Measurements from ENCODE around the gene KIF17. TPM values are rescaled to one million over a fixed set of nuclear protein-coding genes. Genes with fewer than 3 reads are reported as not detected.

The KIF17 gene
- polyA plus RNA-seq, 4 donors = 1.3 to 2.7 (median 2.4) TPM

GRCh38 chr1:20739225-20739624 lies 21.4 kb upstream of the KIF17 start:
- no peaks in the 10 kb centered on the region for H3K9me3 ChIP-seq (ENCODE audit: control insufficient read depth in 2 of 2, insufficient read depth in 1 of 2, low read depth in 1 of 2, low read length in 1 of 2)
- DNase-seq = no peak
- no peak overlapping the region for H3K4me3 ChIP-seq (ENCODE audit: low read depth in 1 of 3, low read length in 3 of 3)
- no peak for FAIRE-seq
- no peaks in the 10 kb centered on the region for H3K27me3 ChIP-seq (ENCODE audit: control insufficient read depth in 3 of 3, insufficient read depth in 3 of 3, low read length in 3 of 3)
- no peak overlapping the region for H3K27ac ChIP-seq (ENCODE audit: low read depth in 1 of 3, low read length in 2 of 3)
- peaks cover 7 to 30% (median 18%) of the 10 kb centered on the region in 3 donors for H3K36me3 ChIP-seq (ENCODE audit: control insufficient read depth in 3 of 3, insufficient read depth in 2 of 3, low read depth in 1 of 3, low read length in 3 of 3)
- no peaks in the 10 kb centered on the region for H3K4me1 ChIP-seq (ENCODE audit: control insufficient read depth in 3 of 3, insufficient read depth in 2 of 3, low read depth in 1 of 3, low read length in 2 of 3)
- 85 to 94% (median 94%) methylated on average over 2 of the region's 2 CpGs for WGBS, 3 donors

DNA sequence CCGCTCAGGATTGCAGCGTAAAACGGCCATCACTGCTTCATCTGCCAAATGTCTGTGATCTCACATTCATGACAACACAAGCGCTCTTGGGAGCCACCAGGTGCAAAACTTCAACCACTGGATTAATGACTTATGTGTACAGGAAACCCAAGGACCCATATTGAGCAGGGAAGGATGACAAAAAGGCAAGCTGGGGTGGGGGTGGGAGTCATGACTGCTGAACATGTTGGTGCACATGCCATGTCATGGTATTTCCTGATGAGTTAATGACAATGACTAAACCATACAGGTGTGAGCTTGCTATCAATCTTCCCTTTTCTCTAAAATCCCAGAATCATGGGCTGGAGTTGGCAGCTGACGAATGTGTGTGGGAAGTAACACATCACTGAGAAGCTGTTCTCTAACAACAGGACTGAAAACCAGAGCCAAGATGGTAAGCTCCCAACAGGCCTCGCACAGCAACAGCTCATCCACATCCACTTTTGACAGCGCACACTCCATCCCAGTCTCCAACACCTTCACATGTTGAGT lies 17.8 kb upstream of the KIF17 start:
- no peak overlapping the region for H3K27ac ChIP-seq (ENCODE audit: low read depth in 1 of 3, low read length in 2 of 3)
- peaks cover 0 to 20% (median 8%) of the 10 kb centered on the region in 3 donors for H3K36me3 ChIP-seq (ENCODE audit: control insufficient read depth in 3 of 3, insufficient read depth in 2 of 3, low read depth in 1 of 3, low read length in 3 of 3)
- H3K4me1 ChIP-seq (ENCODE audit: control insufficient read depth in 3 of 3, insufficient read depth in 2 of 3, low read depth in 1 of 3, low read length in 2 of 3) = peaks cover 0 to 17% (median 3%) of the 10 kb centered on the region in 3 donors
- FAIRE-seq (no peak), DNase-seq (no peak)
- no peak overlapping the region for H3K4me3 ChIP-seq (ENCODE audit: low read depth in 1 of 3, low read length in 3 of 3)
- H3K27me3 ChIP-seq (ENCODE audit: control insufficient read depth in 3 of 3, insufficient read depth in 3 of 3, low read length in 3 of 3) = peaks cover 3 to 21% (median 7%) of the 10 kb centered on the region in 3 donors
- H3K9me3 ChIP-seq (ENCODE audit: control insufficient read depth in 2 of 2, insufficient read depth in 1 of 2, low read depth in 1 of 2, low read length in 1 of 2) = no peaks in the 10 kb centered on the region
- WGBS, 3 donors = 91 to 96% (median 94%) methylated on average over 7 of the region's 7 CpGs

GRCh38 chr1:20733360-20733975 lies 15.7 kb upstream of the KIF17 start:
- no peak for DNase-seq

GRCh38 chr1:20732588-20733359 lies 15.0 kb upstream of the KIF17 start, which contains the start of gene SH2D5:
Gene SH2D5 (minus strand): TSS chr1:20732703. CDS start chr1:20728044, 4,659 bp downstream.
- Histone ChIP-seq H3K4me3 (ENCODE audit: low read depth in 1 of 3, low read length in 3 of 3) (peak within 1 kb of the TSS in 2 of 3 donors; percentile 58 to 68), H3K27me3 (ENCODE audit: control insufficient read depth in 3 of 3, insufficient read depth in 3 of 3, low read length in 3 of 3) (peaks cover 3 to 47% (median 22%) of the 10 kb centered on the region in 3 donors), H3K4me1 (ENCODE audit: control insufficient read depth in 3 of 3, insufficient read depth in 2 of 3, low read depth in 1 of 3, low read length in 2 of 3) (peaks cover 0 to 17% (median 3%) of the 10 kb centered on the region in 3 donors), H3K27ac (ENCODE audit: low read depth in 1 of 3, low read length in 2 of 3) (peak within 1 kb of the TSS; percentile 61 to 87 (median 72)), H3K9me3 (ENCODE audit: control insufficient read depth in 2 of 2, insufficient read depth in 1 of 2, low read depth in 1 of 2, low read length in 1 of 2) (no peaks in the 10 kb centered on the region), H3K36me3 (ENCODE audit: control insufficient read depth in 3 of 3, insufficient read depth in 2 of 3, low read depth in 1 of 3, low read length in 3 of 3) (peaks cover 0 to 12% (median 4%) of the 10 kb centered on the region in 3 donors)
- WGBS, 3 donors = 1% methylated on average over 38 of the region's 38 CpGs
- DNase-seq = peak; percentile 94 to 95
- no peak for FAIRE-seq

More at GRCh38 chr1:20733360-20733975, 15.7 kb upstream of the KIF17 start:
- Histone ChIP-seq H3K4me1 (ENCODE audit: control insufficient read depth in 3 of 3, insufficient read depth in 2 of 3, low read depth in 1 of 3, low read length in 2 of 3) (peaks cover 0 to 17% (median 3%) of the 10 kb centered on the region in 3 donors), H3K27ac (ENCODE audit: low read depth in 1 of 3, low read length in 2 of 3) (peak overlapping the region; percentile 61 to 87 (median 72)), H3K4me3 (ENCODE audit: low read depth in 1 of 3, low read length in 3 of 3) (peak overlapping the region in 1 of 3 donors; percentile 58), H3K9me3 (ENCODE audit: control insufficient read depth in 2 of 2, insufficient read depth in 1 of 2, low read depth in 1 of 2, low read length in 1 of 2) (no peaks in the 10 kb centered on the region), H3K36me3 (ENCODE audit: control insufficient read depth in 3 of 3, insufficient read depth in 2 of 3, low read depth in 1 of 3, low read length in 3 of 3) (peaks cover 0 to 12% (median 4%) of the 10 kb centered on the region in 3 donors), H3K27me3 (ENCODE audit: control insufficient read depth in 3 of 3, insufficient read depth in 3 of 3, low read length in 3 of 3) (peaks cover 3 to 42% (median 22%) of the 10 kb centered on the region in 3 donors)
- FAIRE-seq = no peak
- WGBS, 3 donors = 4 to 20% (median 11%) methylated on average over 7 of the region's 7 CpGs

DNA sequence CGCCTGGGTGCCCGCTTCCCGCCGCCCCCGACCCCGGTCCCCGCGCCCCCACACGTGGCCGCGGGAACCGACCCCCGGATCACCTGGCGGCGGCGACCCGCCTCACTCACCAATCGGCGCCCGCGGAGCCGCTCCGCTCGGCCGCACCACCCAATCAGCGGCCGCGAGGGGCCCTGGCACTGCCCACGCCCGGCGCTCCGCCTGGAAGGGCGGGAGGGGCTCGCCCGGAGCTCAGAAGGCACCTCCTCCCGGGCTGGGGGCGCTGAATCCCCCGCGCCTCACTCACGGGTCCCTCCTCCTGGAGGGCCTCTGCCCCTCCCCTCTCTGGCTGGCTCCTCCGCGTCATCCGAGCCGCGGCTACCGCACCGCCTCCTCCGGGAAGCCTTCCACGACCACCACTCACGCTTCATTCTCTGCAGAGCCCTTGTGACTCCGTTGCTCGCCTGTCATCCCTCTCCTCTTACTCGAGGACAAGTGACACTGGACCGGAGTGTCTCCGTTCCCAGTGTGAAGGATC lies 14.3 kb upstream of the KIF17 start:
- H3K27me3 ChIP-seq (ENCODE audit: control insufficient read depth in 3 of 3, insufficient read depth in 3 of 3, low read length in 3 of 3) = peaks cover 3 to 47% (median 22%) of the 10 kb centered on the region in 3 donors
- no peak for FAIRE-seq
- no peak overlapping the region for H3K27ac ChIP-seq (ENCODE audit: low read depth in 1 of 3, low read length in 2 of 3)
- 0 to 2% (median 1%) methylated on average over 33 to 55 of the region's 55 CpGs for WGBS, 3 donors
- H3K9me3 ChIP-seq (ENCODE audit: control insufficient read depth in 2 of 2, insufficient read depth in 1 of 2, low read depth in 1 of 2, low read length in 1 of 2) = no peaks in the 10 kb centered on the region
- peaks cover 0 to 8% (median 0%) of the 10 kb centered on the region in 3 donors for H3K36me3 ChIP-seq (ENCODE audit: control insufficient read depth in 3 of 3, insufficient read depth in 2 of 3, low read depth in 1 of 3, low read length in 3 of 3)
- H3K4me1 ChIP-seq (ENCODE audit: control insufficient read depth in 3 of 3, insufficient read depth in 2 of 3, low read depth in 1 of 3, low read length in 2 of 3) = peaks cover 0 to 17% (median 3%) of the 10 kb centered on the region in 3 donors
- peak overlapping the region in 2 of 3 donors; percentile 58 to 68 for H3K4me3 ChIP-seq (ENCODE audit: low read depth in 1 of 3, low read length in 3 of 3)
- peak; percentile 27 to 70 for DNase-seq

GRCh38 chr1:20731057-20731991 lies 13.5 kb upstream of the KIF17 start:
- WGBS, 3 donors = 15 to 16% (median 15%) methylated on average over 45 to 62 of the region's 62 CpGs
- H3K4me1 ChIP-seq (ENCODE audit: control insufficient read depth in 3 of 3, insufficient read depth in 2 of 3, low read depth in 1 of 3, low read length in 2 of 3) = peaks cover 0 to 17% (median 3%) of the 10 kb centered on the region in 3 donors
- H3K36me3 ChIP-seq (ENCODE audit: control insufficient read depth in 3 of 3, insufficient read depth in 2 of 3, low read depth in 1 of 3, low read length in 3 of 3) = peaks cover 0 to 5% (median 0%) of the 10 kb centered on the region in 3 donors
- H3K27me3 ChIP-seq (ENCODE audit: control insufficient read depth in 3 of 3, insufficient read depth in 3 of 3, low read length in 3 of 3) = peaks cover 3 to 47% (median 22%) of the 10 kb centered on the region in 3 donors
- DNase-seq (peak in 1 of 2 donors; percentile 37), FAIRE-seq (no peak)
- no peak overlapping the region for H3K27ac ChIP-seq (ENCODE audit: low read depth in 1 of 3, low read length in 2 of 3)
- H3K9me3 ChIP-seq (ENCODE audit: control insufficient read depth in 2 of 2, insufficient read depth in 1 of 2, low read depth in 1 of 2, low read length in 1 of 2) = no peaks in the 10 kb centered on the region
- peak overlapping the region in 2 of 3 donors; percentile 19 to 68 for H3K4me3 ChIP-seq (ENCODE audit: low read depth in 1 of 3, low read length in 3 of 3)

GRCh38 chr1:20730690-20731056 lies 12.9 kb upstream of the KIF17 start:
- peaks cover 0 to 2% (median 0%) of the 10 kb centered on the region in 3 donors for H3K36me3 ChIP-seq (ENCODE audit: control insufficient read depth in 3 of 3, insufficient read depth in 2 of 3, low read depth in 1 of 3, low read length in 3 of 3)
- WGBS, 3 donors = 52 to 55% (median 54%) methylated on average over 4 of the region's 4 CpGs
- H3K4me1 ChIP-seq (ENCODE audit: control insufficient read depth in 3 of 3, insufficient read depth in 2 of 3, low read depth in 1 of 3, low read length in 2 of 3) = peaks cover 0 to 17% (median 3%) of the 10 kb centered on the region in 3 donors
- H3K27me3 ChIP-seq (ENCODE audit: control insufficient read depth in 3 of 3, insufficient read depth in 3 of 3, low read length in 3 of 3) = peaks cover 3 to 47% (median 22%) of the 10 kb centered on the region in 3 donors
- no peak overlapping the region for H3K4me3 ChIP-seq (ENCODE audit: low read depth in 1 of 3, low read length in 3 of 3)
- H3K9me3 ChIP-seq (ENCODE audit: control insufficient read depth in 2 of 2, insufficient read depth in 1 of 2, low read depth in 1 of 2, low read length in 1 of 2) = no peaks in the 10 kb centered on the region
- DNase-seq (no peak), FAIRE-seq (no peak)
- H3K27ac ChIP-seq (ENCODE audit: low read depth in 1 of 3, low read length in 2 of 3) = no peak overlapping the region
